NCI-H526 (cell line): ENCODE measurements around the gene NPFFR1.
A peak's percentile ranks its signal among the peaks of the same experiment; 100 is the strongest.

Experiments used
- DNase-seq, 2 experiments: peaks; one replicate each; lab custom pipeline; 2025; lab: John Stamatoyannopoulos, UW

NPFFR1 gene

DNA sequence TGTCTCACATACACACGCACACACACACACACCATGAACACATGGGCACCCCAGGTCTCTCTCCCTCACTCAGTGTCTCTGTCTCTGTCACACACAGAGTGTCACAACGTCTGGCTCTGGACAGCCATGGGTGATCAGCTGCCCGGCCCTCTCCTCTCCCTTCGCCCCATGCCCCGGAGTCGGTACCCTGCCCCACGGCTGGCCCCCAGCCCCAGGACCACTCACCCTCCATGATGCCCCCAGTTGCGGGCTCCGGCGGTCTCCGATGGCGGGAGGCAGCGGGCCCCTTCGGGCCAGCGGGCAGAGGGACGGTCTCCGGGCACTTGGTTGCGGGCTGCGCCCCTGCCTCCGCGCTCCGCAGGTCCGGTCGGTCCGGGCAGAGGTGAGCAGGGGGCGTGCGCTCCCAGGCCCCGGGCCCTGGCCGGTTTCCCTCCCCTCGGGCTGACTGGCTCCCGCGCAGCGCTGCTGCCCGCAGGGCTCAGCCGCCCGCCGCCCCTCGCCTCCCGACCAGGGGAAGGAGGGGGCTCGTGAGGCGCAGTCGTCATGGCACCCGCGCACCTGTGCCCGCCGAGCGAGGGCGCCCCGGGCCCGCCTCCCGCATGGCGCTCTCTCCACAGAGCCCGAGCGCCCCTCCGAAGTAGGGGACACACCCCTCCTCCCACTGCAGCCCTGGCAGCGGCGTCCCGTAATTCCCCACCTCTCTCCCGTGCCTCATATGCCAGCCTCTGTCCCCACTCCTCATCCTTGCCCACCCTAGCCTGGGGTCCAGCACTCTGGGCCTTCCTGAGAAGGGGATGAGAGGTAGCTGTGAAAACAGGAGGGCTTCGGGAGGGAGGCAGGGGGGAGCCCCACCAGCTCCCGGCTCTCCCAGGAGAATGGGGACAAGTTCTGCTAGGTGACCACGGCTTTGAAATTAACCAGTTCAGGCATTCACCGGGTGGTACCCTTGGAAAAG, at the start of gene NPFFR1:
NPFFR1 (minus strand) TSS at position 560 of the 955 bp plus-strand sequence; CDS start at position 232, 328 bp downstream.
- peak in 1 of 2 experiments; percentile 32 for DNase-seq

DNA sequence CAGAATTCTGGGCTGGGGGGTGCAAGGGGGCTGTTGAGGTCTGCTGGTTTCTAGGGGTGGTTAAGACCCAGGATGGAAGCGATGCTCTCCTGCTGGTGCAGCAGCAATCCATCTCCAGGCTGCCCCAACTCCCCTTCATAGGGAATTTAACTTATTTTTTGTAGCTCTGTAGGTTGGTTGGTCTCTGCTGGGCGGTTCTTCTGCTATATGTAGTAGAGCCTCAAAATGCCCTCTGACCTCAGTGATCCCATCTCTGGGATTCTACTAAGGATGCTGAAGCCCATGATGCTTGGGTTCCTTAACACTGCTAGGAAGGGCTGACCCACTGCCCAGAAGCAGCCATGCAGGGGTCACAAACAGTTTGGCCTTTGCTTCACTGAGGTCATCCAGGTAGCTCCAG, 49.5 kb upstream of the NPFFR1 start:
- no peak for DNase-seq

- DNase-seq, result no peak
Measured at GRCh38 chr10:70331486-70332268, 47.9 kb upstream of the NPFFR1 start.

DNA sequence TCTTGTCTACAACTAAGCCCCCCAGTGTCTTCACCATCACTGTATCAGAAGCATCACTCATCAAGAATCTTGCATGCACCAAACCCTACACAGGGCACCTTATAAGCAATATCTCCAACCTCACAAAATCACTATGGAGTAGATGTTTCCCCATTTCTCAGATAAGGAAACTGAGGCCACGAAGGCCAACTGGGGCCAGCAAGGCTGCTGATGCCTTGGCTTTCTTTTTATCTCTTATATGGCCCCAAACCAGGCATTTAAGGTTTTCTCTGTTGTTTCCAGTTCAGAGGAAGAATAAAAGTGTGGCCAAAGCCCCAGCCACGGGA, 47.3 kb upstream of the NPFFR1 start:
- no peak for DNase-seq

GRCh38 chr10:70330671-70331070, 46.9 kb upstream of the NPFFR1 start:
- no peak for DNase-seq

- DNase-seq, result no peak
Measured at GRCh38 chr10:70328967-70329366, 45.2 kb upstream of the NPFFR1 start.

DNA sequence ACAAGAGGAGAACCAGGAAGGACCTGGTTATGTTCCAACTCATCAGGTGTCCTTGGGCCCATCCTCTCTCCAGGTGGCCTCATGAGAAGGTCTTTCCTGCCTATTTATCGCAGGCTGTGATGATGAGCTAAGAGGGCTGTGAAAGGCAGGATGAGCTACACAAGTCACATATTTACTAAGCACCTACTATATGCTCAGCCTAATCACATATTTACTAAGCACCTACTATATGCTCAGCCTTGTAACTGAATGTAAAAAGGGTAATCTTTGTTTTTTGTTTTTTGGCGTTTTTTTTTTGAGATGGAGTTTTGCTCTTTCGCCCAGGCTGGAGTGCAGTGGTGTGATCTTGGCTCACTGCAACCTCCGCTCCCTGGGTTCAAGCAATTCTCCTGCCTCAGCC, 44.2 kb upstream of the NPFFR1 start:
- no peak for DNase-seq

DNA sequence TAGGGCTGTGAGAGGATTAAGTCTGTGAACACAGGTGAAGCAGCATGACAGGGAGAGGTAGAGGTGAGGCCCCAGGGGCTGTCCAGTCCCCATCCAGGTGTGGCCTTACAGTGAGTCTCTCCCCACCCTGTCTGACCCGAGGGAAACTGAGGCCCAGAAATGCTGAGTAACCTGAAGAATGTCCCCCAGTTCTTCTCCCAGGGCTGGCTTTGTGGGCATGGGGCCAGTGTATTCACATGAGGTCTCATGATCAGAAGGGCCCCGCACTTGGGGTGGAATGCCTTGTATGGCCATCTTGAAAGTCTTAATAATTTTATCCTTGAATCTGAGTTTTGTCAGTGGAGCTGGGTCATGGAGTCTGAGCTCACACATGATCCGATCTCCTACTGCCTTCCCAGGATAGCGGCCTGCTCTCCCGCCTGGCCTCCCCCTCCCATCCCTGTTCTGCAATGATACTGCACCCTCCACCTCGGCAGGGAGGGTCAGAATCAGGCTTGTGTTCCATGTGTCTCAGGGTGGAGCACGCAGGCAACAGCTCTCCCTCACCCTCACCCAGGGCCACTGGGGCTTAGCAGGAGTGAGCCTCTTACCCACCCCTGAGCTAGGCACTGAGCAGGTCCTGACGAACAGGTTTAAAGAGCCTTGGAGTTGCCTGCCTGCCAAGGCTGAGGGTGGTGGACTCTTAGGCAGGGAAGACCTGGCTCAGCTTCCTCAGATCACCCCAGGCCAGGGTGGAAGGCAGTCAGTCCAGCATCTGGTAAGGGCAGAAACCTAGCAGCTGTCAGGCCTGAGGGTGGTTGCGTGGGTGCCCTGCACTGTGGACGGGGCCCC, 41.4 kb upstream of the NPFFR1 start:
- no peak for DNase-seq

- no peak for DNase-seq
Measured at GRCh38 chr10:70324339-70324861, 40.6 kb upstream of the NPFFR1 start.

DNA sequence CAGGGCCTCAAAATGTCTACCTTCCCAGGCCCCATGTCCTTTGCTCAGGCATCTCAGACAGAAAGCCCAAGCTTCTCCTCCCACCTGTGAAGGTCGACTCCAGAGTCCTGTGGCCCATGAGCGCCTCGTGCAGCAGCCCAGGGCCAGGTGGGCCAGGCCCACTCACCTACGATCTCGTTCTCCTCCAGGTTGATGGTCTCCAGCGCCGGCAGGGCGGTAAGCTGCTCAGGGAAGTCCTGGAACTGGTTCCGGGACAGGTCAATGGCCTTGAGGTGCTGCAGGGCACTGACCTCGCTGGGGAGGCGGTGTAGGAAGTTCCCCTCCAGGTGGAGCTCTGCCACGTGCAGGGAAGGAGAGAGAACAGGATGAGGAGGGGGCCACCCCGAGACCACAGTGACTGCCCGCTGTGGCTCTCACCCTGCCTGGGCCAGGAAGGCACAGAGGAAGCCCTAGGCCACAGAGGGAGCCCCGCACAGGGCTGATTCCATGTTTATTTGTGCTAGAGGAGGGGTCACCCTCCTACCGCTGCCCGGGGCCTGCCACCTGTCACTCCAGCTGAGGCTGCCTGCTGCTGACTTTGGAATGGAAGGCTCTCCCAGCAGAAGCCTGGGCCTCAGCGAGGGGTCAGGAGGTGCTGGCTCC, 40.0 kb upstream of the NPFFR1 start:
- DNase-seq, result no peak

- no peak for DNase-seq
Measured at GRCh38 chr10:70323138-70323696, 39.4 kb upstream of the NPFFR1 start.

GRCh38 chr10:70321897-70322890, 38.4 kb upstream of the NPFFR1 start:
- no peak for DNase-seq

GRCh38 chr10:70321233-70321632, 37.4 kb upstream of the NPFFR1 start:
- DNase-seq, result no peak

GRCh38 chr10:70320751-70321150, 36.9 kb upstream of the NPFFR1 start:
- no peak for DNase-seq

- DNase-seq, result no peak
Measured at GRCh38 chr10:70319824-70320223, 36.0 kb upstream of the NPFFR1 start.

GRCh38 chr10:70319183-70319582, 35.4 kb upstream of the NPFFR1 start:
- DNase-seq, result no peak

- no peak for DNase-seq
Measured at GRCh38 chr10:70317943-70318318, 34.1 kb upstream of the NPFFR1 start.

GRCh38 chr10:70317272-70317942, 33.6 kb upstream of the NPFFR1 start:
- no peak for DNase-seq

- DNase-seq, result no peak
Measured at GRCh38 chr10:70315815-70316214, 32.0 kb upstream of the NPFFR1 start.
